ENCODE data around the gene CUL1.

- TF ChIP-seq EZH2 (IDR thresholded peaks at IDR 0.05) (no peak), POLR2AphosphoS5 (IDR thresholded peaks at IDR 0.05; ENCODE audit: borderline replicate concordance, low read depth, low read length) (no peak)
Observed at GRCh38 chr7:148715027-148715426, 16.3 kb downstream of the CUL1 start.
